CD14-positive monocyte (primary cell): ENCODE results near the gene OSBPL6. TPM values are rescaled to one million over a fixed set of nuclear protein-coding genes. Genes with fewer than 3 reads are reported as not detected.

Source experiments
- DNase-seq, 3 donors: peaks; one replicate each; pipeline ENCODE4 v3.0.0-alpha.2; 2011 to 2022
- H2AFZ ChIP-seq: 2 replicates; pipeline ENCODE4 v1.6.0; 2012; ENCODE audit warnings: mild to moderate bottlenecking, low read depth, low read length, inconsistent platforms; ENCODE audit not compliant: insufficient read depth, poor library complexity, severe bottlenecking
- H3K27ac ChIP-seq, 2 donors: 1 replicate in 1 of 2; 2 replicates in 1 of 2; pipeline ENCODE4 v1.5.1; 2012 to 2013; ENCODE audit warnings: low read length in 2 of 2, control low read depth in 1 of 2, inconsistent platforms in 1 of 2, low read depth in 1 of 2, mild to moderate bottlenecking in 1 of 2
- H3K27me3 ChIP-seq, 2 donors: one replicate each; pipeline versions ENCODE4 v1.6.0 to v1.6.1; 2011 to 2013; ENCODE audit warnings: low read length in 2 of 2; ENCODE audit not compliant: control insufficient read depth in 2 of 2, insufficient read depth in 2 of 2
- H3K36me3 ChIP-seq, 2 donors: replicated peaks in 1 of 2; 1 replicate in 1 of 2; 2 replicates in 1 of 2; pipeline versions ENCODE4 v1.5.1 to v1.6.1; 2012 to 2013; ENCODE audit warnings: low read length in 2 of 2, control low read depth in 1 of 2, inconsistent platforms in 1 of 2, mild to moderate bottlenecking in 1 of 2; ENCODE audit not compliant: insufficient read depth in 2 of 2, control insufficient read depth in 1 of 2
- H3K4me1 ChIP-seq, 2 donors: 1 replicate in 1 of 2; 2 replicates in 1 of 2; pipeline versions ENCODE4 v1.5.1 to v1.6.1; 2012 to 2013; ENCODE audit warnings: low read length in 2 of 2, control low read depth in 1 of 2, inconsistent platforms in 1 of 2, mild to moderate bottlenecking in 1 of 2, moderate library complexity in 1 of 2; ENCODE audit not compliant: insufficient read depth in 2 of 2, control insufficient read depth in 1 of 2
- H3K4me2 ChIP-seq: replicated peaks from 2 replicates; pipeline ENCODE3; 2012; ENCODE audit warnings: low read length, moderate library complexity, mild to moderate bottlenecking; ENCODE audit not compliant: poor library complexity, severe bottlenecking; ENCODE audit errors: extremely low read depth
- H3K4me3 ChIP-seq, 3 experiments: fragments of 200-600 bp in 1 of 3; sonication (generic) in 1 of 3; replicated peaks in 1 of 3; 1 replicate in 2 of 3; 2 replicates in 1 of 3; pipeline ENCODE4 v1.5.1; 2011 to 2013; ENCODE audit warnings: low read length in 3 of 3, mild to moderate bottlenecking in 3 of 3, control low read depth in 2 of 3, low read depth in 2 of 3, inconsistent platforms in 1 of 3, moderate library complexity in 1 of 3
- H3K79me2 ChIP-seq: 2 replicates; pipeline ENCODE4 v1.6.0; 2012; ENCODE audit warnings: mild to moderate bottlenecking, control low read depth, inconsistent platforms, low read length, moderate library complexity; ENCODE audit not compliant: insufficient read depth
- H3K9ac ChIP-seq: 2 replicates; pipeline ENCODE4 v1.6.0; 2017; ENCODE audit warnings: low read length, mild to moderate bottlenecking; ENCODE audit not compliant: insufficient read depth, poor library complexity, severe bottlenecking
- H3K9me3 ChIP-seq, 2 donors: replicated peaks in 1 of 2; 1 replicate in 1 of 2; 2 replicates in 1 of 2; pipeline versions ENCODE4 v1.5.1 to v1.6.1; 2012 to 2013; ENCODE audit warnings: low read length in 2 of 2, control low read depth in 1 of 2; ENCODE audit not compliant: control insufficient read depth in 1 of 2, insufficient read depth in 1 of 2
- H4K20me1 ChIP-seq: 2 replicates; pipeline ENCODE4 v1.6.0; 2012; ENCODE audit warnings: mild to moderate bottlenecking, low read length, control low read depth, moderate library complexity; ENCODE audit not compliant: insufficient read depth
- H3K27ac Mint-ChIP-seq, 7 donors: one replicate each; pipeline ENCODE4 v1.8.0; 2020; ENCODE audit warnings: mild to moderate bottlenecking in 7 of 7, mixed read lengths in 7 of 7, moderate library complexity in 6 of 7, inconsistent platforms in 2 of 7
- H3K27me3 Mint-ChIP-seq, 3 donors: one replicate each; pipeline ENCODE4 v1.8.0; 2021 to 2022; ENCODE audit warnings: low read depth in 3 of 3, mild to moderate bottlenecking in 3 of 3, mixed read lengths in 3 of 3, moderate library complexity in 3 of 3, inconsistent platforms in 1 of 3
- H3K36me3 Mint-ChIP-seq, 2 donors: one replicate each; pipeline ENCODE4 v1.8.0; 2020; ENCODE audit warnings: mixed read lengths in 2 of 2, inconsistent platforms in 1 of 2, mild to moderate bottlenecking in 1 of 2
- H3K4me1 Mint-ChIP-seq: one replicate; pipeline ENCODE4 v1.8.0; 2020; ENCODE audit warnings: mild to moderate bottlenecking, mixed read lengths
- H3K4me3 Mint-ChIP-seq, 2 donors: one replicate each; pipeline ENCODE4 v1.8.0; 2020; ENCODE audit warnings: mild to moderate bottlenecking in 2 of 2, mixed read lengths in 2 of 2, moderate library complexity in 1 of 2
- H3K9me3 Mint-ChIP-seq, 7 donors: one replicate each; pipeline ENCODE4 v1.8.0; 2020 to 2022; ENCODE audit warnings: mixed read lengths in 7 of 7, mild to moderate bottlenecking in 6 of 7, moderate library complexity in 6 of 7, inconsistent platforms in 2 of 7
- WGBS: methylation state at CpG from one replicate; pipeline ENCODE4 v1.1.5; 2013; ENCODE audit warnings: missing lambda C conversion rate; ENCODE audit not compliant: insufficient coverage; 5-methylcytosine and 5-hydroxymethylcytosine counted together
- intact Hi-C, 2 donors: fragments of 100-400 bp; cut with micrococcal nuclease; formaldehyde crosslinking; loops; one replicate each; pipeline versions ENCODE4 v1.15.0 to v1.15.1; 2023
- polyA plus RNA-seq, 3 donors: library from polyadenylated mRNA; depleted of rRNA in 1 of 3; unstranded in 2 of 3; stranded (reverse) in 1 of 3; fragments of 300-500 nt in 2 of 3; fragments of >200 nt in 1 of 3; fragmentation: Illumina TruSeq in 2 of 3; gene quantifications; 1 replicate in 2 of 3; 2 replicates in 1 of 3; pipeline ENCODE4 v1.2.3, GENCODE V29; 2012 to 2021
- TF ChIP-seq, protein P1 (sequence below): fragments of 200-600 bp; IDR thresholded peaks from one replicate; pipeline ENCODE4 v1.8.0; 2022; ENCODE audit warnings: antibody characterized with exemption, mild to moderate bottlenecking

OSBPL6 gene
- polyA plus RNA-seq, 3 donors = not detected

DNA sequence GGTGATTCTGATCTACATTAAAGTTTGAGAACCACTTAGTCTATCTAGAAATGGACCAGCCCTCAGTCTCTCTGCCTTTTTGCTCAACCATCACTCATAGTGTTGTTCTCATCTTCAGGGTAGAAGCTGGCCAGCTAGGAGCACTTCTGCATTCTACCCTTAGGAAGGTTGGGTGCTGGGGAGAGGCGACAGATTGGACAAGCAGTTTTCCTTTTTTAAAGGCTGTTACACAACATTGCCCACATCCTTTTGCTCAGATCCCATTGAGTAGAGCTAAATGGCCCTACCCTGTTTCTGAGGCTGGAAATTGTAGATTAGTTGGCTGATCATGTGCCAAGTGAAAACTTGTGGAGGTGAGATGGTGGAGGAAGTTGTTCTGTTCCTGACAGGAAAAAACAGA is 35.6 kb downstream of the OSBPL6 start:
- H3K27me3 Mint-ChIP-seq = peaks cover 0 to 4% (median 2%) of the 10 kb centered on the region in 3 donors
- Histone ChIP-seq H3K79me2 (no peaks in the 10 kb centered on the region), H3K4me1 (peaks cover 0 to 7% of the 10 kb centered on the region in 2 donors), H3K9me3 (no peaks in the 10 kb centered on the region), H3K36me3 (no peaks in the 10 kb centered on the region), H3K27ac (no peak overlapping the region), H3K4me2 (no peak overlapping the region), H3K4me3 (no peak overlapping the region), H3K9ac (no peak overlapping the region), H3K27me3 (no peaks in the 10 kb centered on the region), H2AFZ (no peak overlapping the region), H4K20me1 (no peaks in the 10 kb centered on the region)
- no peaks in the 10 kb centered on the region for H3K36me3 Mint-ChIP-seq
- H3K27ac Mint-ChIP-seq = peak overlapping the region in 1 of 7 donors; percentile 40
- no CpG with 5 or more reads among the region's 1 CpG for WGBS
- H3K4me1 Mint-ChIP-seq = peaks cover 14% of the 10 kb centered on the region
- TF ChIP-seq, protein P1, sequence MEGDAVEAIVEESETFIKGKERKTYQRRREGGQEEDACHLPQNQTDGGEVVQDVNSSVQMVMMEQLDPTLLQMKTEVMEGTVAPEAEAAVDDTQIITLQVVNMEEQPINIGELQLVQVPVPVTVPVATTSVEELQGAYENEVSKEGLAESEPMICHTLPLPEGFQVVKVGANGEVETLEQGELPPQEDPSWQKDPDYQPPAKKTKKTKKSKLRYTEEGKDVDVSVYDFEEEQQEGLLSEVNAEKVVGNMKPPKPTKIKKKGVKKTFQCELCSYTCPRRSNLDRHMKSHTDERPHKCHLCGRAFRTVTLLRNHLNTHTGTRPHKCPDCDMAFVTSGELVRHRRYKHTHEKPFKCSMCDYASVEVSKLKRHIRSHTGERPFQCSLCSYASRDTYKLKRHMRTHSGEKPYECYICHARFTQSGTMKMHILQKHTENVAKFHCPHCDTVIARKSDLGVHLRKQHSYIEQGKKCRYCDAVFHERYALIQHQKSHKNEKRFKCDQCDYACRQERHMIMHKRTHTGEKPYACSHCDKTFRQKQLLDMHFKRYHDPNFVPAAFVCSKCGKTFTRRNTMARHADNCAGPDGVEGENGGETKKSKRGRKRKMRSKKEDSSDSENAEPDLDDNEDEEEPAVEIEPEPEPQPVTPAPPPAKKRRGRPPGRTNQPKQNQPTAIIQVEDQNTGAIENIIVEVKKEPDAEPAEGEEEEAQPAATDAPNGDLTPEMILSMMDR = no peak
- DNase-seq = peak in 2 of 3 donors; percentile 7 to 11
- no peak overlapping the region for H3K4me3 Mint-ChIP-seq
- peaks cover 0 to 1% (median 0%) of the 10 kb centered on the region in 7 donors for H3K9me3 Mint-ChIP-seq
- intact Hi-C loops = no loop called here

DNA sequence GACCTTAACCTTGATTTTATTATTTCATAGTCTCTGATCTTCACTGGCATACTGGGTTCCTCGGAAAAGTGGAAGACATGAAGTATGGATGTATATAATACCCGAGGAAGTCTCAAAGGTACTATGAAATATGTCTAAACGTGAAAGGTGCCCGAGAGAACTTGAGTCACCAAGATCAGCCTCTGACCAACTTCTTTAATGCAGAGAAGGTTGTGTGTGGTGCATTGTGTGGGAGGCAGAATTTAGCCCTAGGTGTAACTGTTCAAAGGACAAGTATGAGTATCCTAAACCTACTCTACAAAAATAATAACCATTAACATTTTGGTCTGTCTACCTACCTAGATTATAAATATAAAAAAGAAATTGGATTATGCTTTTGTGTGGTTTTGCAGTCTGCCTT is 36.1 kb downstream of the OSBPL6 start:
- Mint-ChIP-seq H3K4me3 (no peak overlapping the region), H3K9me3 (peaks cover 0 to 1% (median 0%) of the 10 kb centered on the region in 7 donors), H3K4me1 (peaks cover 14% of the 10 kb centered on the region), H3K36me3 (no peaks in the 10 kb centered on the region), H3K27ac (no peak overlapping the region), H3K27me3 (peaks cover 0 to 4% (median 2%) of the 10 kb centered on the region in 3 donors)
- TF ChIP-seq, protein P1 = no peak
- no peak overlapping the region for H3K4me3 ChIP-seq
- H4K20me1 ChIP-seq = no peaks in the 10 kb centered on the region
- no peak overlapping the region for H2AFZ ChIP-seq
- no peaks in the 10 kb centered on the region for H3K79me2 ChIP-seq
- no peak overlapping the region for H3K9ac ChIP-seq
- intact Hi-C loops = no loop called here
- H3K36me3 ChIP-seq = no peaks in the 10 kb centered on the region
- no peaks in the 10 kb centered on the region for H3K9me3 ChIP-seq
- no peak overlapping the region for H3K4me2 ChIP-seq
- no peak for DNase-seq
- WGBS = 60% methylated on average over 4 of the region's 4 CpGs
- peaks cover 0 to 7% of the 10 kb centered on the region in 2 donors for H3K4me1 ChIP-seq
- no peaks in the 10 kb centered on the region for H3K27me3 ChIP-seq
- H3K27ac ChIP-seq = no peak overlapping the region
